Fibroblast of peridontal ligament (primary cell): ENCODE data around the gene AKAP6.
"Not testable (repeated sequence)": the region's sequence is repeated elsewhere in the genome, so short reads cannot be mapped to it uniquely, and the experiment has no call there.

Experiments used
- DNase-seq: peaks from one replicate; pipeline ENCODE4 v3.0.0-alpha.2; 2010; ENCODE audit errors: extremely low read depth

The AKAP6 gene

DNA sequence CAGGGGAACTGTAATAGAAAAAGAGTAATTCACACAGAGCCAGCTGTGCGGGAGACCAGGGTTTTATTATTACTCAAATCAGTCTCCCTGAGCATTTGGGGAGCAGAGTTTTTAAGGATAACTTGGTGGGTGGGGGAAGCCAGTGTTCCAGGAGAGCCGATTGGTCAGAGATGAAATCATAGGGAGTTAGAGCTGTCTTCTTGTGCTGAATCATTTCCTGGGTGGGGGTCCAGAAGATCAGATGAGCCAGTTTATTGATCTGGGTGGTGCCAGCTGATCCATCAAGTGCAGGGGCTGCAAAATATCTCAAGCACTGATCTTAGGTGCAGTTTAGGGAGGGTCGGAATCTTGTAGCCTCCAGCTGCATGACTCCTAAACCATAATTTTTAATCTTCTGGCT, 44.1 kb downstream of the AKAP6 start:
- not testable (repeated sequence) for DNase-seq

DNA sequence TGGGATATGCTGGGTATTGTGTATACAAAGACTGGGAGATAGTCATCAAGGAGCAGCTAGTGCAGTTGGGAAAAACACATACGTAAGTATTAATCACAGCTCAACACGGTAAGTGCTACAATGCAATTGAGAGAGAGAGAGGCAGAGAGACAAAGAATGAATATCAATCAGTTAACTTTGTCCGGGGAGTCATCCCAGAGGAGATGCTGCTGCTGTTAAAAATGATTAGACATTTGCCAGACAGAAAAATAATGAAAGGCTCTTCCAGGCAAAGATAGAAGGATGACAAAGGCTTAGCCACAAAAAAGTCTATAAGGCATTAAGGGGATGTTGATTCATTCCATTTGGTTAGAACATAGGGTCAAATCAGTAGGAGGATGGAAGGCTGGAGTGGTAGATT, 45.1 kb downstream of the AKAP6 start:
- no peak for DNase-seq

GRCh38 chr14:32375663-32376062, 46.6 kb downstream of the AKAP6 start:
- no peak for DNase-seq

DNA sequence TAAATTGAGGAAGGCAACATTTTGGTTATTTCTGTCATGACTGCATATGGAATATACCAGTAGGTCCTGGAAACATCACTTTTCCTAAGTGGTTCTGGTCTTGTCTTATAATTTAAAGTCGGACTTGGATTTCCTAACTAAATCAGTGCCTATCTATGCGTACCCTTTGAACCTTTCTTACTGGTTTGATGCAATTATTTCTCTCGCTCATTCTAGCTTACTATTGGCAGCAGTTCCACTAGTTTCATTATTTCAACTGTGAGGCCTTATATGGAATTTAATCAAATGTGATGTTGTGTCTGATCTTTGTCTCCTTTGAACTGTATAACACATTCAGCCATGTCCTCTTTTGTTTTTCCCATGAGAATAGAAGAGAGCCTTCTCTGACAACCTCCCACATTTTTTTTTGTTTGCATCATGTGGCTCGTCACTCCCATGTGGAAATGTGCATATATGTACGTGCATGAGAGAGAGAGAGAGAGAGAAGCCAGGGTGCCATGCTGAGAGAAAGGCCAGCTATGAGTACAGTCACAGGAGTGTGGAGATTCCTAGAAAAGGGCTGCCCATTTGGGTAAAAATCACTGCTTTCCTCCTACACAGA, 48.0 kb downstream of the AKAP6 start:
- DNase-seq = no peak

DNA sequence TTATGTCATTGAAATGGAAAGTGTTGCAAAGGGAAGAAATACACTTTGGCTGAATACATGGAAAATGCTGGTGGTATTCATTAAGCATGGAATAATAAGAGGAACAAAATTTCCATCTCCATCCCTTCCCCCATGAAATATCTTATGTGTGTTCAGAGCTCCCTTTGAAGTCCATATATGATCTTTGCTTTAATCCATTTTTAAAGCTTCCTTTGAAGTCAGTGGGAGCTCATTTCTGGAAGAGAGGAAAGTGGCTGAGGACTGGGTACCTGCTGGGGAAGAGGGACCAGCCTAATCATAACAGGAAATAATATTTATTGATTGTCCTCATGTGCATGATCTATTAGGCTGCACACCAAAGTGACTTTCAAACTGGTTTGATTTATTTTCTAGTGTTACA, 49.2 kb downstream of the AKAP6 start:
- DNase-seq = no peak

GRCh38 chr14:32379447-32379846, 50.3 kb downstream of the AKAP6 start:
- no peak for DNase-seq

- no peak for DNase-seq
Observed at GRCh38 chr14:32381869-32382268, 52.8 kb downstream of the AKAP6 start.

- peak; percentile 38 for DNase-seq
Observed at GRCh38 chr14:32382704-32383103, 53.6 kb downstream of the AKAP6 start.

- DNase-seq = peak; percentile 29
Observed at GRCh38 chr14:32383364-32384009, 54.4 kb downstream of the AKAP6 start.

GRCh38 chr14:32384464-32384863, 55.4 kb downstream of the AKAP6 start:
- no peak for DNase-seq

DNA sequence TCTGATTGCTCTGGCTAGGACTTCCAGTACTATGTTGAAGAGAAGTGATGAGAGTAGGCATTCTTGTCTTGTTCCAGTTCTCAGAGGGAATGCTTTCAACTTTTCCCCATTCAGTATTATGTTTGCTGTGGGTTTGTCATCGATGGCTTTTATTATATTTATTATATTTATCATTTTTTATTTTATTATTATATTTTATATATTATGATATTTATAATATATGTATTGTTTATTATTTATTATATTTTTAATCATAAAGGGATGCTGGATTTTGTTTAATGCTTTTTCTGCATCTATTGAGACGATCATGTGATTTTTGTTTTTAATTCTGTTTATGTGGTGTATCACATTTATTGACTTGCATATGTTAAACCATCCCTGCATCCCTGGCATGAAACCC, 58.2 kb downstream of the AKAP6 start:
- not testable (repeated sequence) for DNase-seq

- no peak for DNase-seq
Observed at GRCh38 chr14:32393119-32393518, 64.0 kb downstream of the AKAP6 start.

DNA sequence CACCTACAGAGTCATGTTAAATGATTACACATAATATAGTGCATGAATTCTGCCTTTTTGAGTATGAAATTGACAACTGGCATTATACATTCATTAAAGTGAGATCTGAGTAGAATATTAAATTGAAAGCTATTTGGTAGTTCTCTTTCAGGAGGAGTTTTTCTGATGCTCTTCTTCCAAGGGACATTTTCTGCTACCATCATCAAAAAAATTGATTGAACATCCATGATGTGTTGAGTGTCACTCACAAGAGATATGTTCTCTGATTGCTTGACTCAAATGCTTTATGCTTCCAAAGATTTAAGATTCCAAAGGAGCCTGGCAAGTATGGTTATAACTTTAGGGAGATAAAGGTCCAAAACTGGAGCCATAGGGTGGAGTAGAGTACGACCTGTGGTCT, 64.9 kb downstream of the AKAP6 start:
- no peak for DNase-seq

DNA sequence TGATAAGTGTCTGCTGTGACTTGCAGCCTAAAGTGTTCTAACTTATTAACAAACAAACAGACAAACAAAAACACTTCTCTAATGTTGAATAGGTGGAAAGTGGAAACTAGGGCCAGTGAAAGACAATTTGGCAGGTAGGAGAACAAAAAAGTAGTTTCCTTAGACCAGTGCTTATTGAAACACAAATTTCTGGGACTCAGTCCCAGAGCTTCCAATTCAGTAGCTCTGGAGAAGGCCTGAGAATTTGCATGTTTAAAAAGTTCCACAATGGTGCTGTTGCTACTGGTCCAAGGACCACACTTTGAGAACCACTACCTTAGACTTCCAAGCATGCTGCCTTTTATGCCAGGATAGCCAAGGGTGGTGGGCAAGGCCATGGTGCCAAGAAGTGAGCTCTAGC, 67.8 kb downstream of the AKAP6 start:
- DNase-seq = no peak

GRCh38 chr14:32397861-32398640, 69.0 kb downstream of the AKAP6 start:
- DNase-seq = peak; percentile 57

DNA sequence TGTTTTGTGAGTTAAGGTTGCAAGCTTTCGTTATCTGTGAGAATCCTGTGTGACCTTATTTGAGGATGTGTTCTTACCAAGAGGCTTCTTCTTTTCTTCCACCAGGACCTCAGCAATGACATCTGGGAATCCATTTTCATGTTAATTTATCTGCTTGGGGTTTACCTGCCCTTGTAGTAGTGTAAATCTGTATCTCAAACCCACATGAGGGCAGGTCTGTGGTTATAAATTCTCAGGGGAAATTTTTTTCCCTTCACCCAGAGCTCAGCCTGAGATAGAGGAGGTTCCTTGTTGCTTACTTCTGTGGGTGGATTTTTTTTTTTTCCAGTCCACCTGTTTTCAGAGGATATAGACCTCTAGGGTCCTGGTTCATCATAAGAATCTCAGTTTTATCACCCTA, 70.8 kb downstream of the AKAP6 start:
- DNase-seq = no peak

DNA sequence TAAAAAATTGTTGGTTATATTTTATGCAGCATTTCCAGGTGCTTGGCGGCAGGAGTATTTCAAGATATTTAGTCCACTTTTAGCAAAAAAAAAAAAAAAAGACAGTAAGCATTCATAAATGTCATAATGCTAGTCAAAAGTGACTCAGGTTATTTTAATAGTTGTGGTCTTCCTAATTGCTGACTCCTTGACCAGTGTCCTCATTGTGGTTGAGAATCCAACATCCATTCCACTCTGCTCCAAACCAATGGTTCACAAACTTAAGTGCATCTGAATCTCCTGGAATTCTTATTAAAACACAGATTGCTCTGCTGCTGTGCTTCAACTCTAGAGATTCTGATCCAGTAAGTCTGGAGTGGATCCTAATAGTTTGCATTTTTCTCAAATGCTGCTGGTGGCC, 71.4 kb downstream of the AKAP6 start:
- DNase-seq = peak; percentile 23

DNA sequence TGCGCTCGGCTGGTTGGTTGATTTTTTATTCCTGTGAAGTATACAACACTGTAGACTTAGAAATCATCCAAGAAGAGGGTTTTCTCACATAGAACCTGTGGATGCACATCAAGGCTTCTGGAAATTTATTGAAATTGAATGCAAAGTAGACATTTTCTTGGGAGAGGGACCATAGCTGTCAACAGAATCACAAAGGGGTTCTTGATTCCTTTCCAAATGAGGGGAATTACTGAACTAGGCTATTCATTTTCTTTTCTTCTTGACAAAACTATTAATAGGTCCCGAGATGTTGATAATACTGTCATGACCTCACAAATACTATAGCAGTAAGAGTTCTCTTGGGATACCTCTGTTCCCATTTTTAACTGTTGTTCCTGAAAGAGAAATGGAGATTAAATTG, 73.9 kb downstream of the AKAP6 start:
- DNase-seq = no peak

DNA sequence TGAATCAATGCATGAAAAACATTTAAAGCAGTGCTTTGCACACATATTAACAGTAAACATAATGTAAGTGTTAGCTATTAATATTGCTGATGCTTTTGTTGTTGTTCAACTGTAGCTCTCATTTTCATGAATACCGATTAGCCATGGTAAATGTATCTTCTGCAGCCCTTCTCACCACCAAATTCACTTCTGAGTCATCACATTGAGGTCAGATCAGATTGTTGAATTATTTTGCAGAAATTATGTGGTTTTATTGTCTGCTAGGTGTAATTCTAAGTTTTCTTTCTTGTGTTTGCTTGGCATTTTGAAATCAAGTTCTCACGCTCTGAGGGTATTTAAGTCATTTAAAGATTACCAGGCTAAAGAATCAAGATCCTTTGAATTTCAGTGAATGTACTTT, 74.6 kb downstream of the AKAP6 start:
- DNase-seq = no peak

- DNase-seq = no peak
Observed at GRCh38 chr14:32404784-32405573, 75.9 kb downstream of the AKAP6 start.

GRCh38 chr14:32405856-32406255, 76.8 kb downstream of the AKAP6 start:
- DNase-seq = no peak

DNA sequence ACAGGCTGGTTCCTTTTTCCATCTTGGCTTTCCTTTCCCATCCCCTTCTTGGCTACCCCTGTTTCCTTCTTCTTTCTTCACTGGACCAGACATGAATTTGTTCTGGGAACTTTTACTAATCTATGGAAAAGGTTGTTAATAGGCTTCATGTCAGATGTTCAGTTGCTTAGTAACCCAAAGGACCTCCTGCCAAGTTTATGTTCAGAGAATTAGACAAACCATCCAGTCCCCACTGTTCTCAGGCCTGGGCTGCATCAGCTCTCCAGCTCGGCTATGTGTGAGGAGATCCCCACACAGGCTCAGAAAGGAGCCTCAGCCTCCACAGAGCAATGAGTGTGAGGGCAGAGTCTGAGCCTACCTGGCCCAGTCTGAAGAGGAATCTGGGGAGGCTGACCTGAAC, 78.0 kb downstream of the AKAP6 start:
- DNase-seq = no peak
